CD4-positive, alpha-beta T cell treated with Interleukin-17A for 1 hour (primary cell): ENCODE measurements around the gene SETD6.
"Not testable (repeated sequence)": the region's sequence is repeated elsewhere in the genome, so short reads cannot be mapped to it uniquely, and the experiment has no call there.

ENCODE experiments used
- DNase-seq: peaks from one replicate; pipeline ENCODE4 v3.0.0-alpha.2; 2020

Gene SETD6

GRCh38 chr16:58543685-58544084 is 28.4 kb downstream of the SETD6 start:
- DNase-seq, result no peak

GRCh38 chr16:58548378-58548777 is 33.1 kb downstream of the SETD6 start:
- no peak for DNase-seq

GRCh38 chr16:58551496-58551895 is 36.2 kb downstream of the SETD6 start:
- DNase-seq, result no peak

- no peak for DNase-seq
These were observed 41.4 kb downstream of the SETD6 start for GRCh38 chr16:58556678-58557077.

GRCh38 chr16:58563235-58563634 is 47.9 kb downstream of the SETD6 start:
- no peak for DNase-seq

GRCh38 chr16:58563775-58564174 is 48.5 kb downstream of the SETD6 start:
- no peak for DNase-seq

GRCh38 chr16:58565697-58566096 is 50.4 kb downstream of the SETD6 start:
- DNase-seq, result not testable (repeated sequence)
